Subcutaneous adipose tissue (tissue), 4 donors: ENCODE measurements around the gene TP73. TPM values are rescaled to one million over a fixed set of nuclear protein-coding genes. Genes with fewer than 3 reads are reported as not detected.

Experiments used
- CTCF ChIP-seq: fragments of 450-650 bp; IDR thresholded peaks from one replicate; pipeline ENCODE4 v1.5.1; 2016; ENCODE audit warnings: low read depth, mild to moderate bottlenecking, control low read depth, antibody characterized with exemption, moderate library complexity
- total RNA-seq, 4 donors: library from RNA; depleted of rRNA; stranded (reverse); fragments of >200 nt; gene quantifications; one replicate each; pipeline ENCODE4 v1.1.0, GENCODE V29; 2016

The TP73 gene
- total RNA-seq, 4 donors from 2014 or later, result 0.17 TPM; not detected in 3

- TF ChIP-seq CTCF, result no peak
These were observed 27.6 kb downstream of the TP73 start for GRCh38 chr1:3679799-3680453.

GRCh38 chr1:3680488-3681230, 28.3 kb downstream of the TP73 start:
- TF ChIP-seq CTCF, result no peak

- TF ChIP-seq CTCF, result no peak
These were observed 29.0 kb downstream of the TP73 start for GRCh38 chr1:3681231-3681897.

- no peak for TF ChIP-seq CTCF
These were observed 29.8 kb downstream of the TP73 start for GRCh38 chr1:3681898-3682806.

GRCh38 chr1:3683197-3683596, 30.9 kb downstream of the TP73 start:
- TF ChIP-seq CTCF, result no peak

- TF ChIP-seq CTCF, result no peak
These were observed 31.7 kb downstream of the TP73 start for GRCh38 chr1:3683992-3684391.
